Vagina (tissue), 2 donors: ENCODE results near the gene SCGB3A2. TPM values are rescaled to one million over a fixed set of nuclear protein-coding genes. Genes with fewer than 3 reads are reported as not detected.

Experiments
- DNase-seq, 2 donors: peaks; one replicate each; pipeline ENCODE4 v3.0.0-alpha.2; 2017; ENCODE audit errors: extremely low spot score in 2 of 2
- H3K27ac ChIP-seq: fragments of 200-600 bp; sonication (generic); one replicate; pipeline ENCODE4 v1.5.1; 2019
- H3K27me3 ChIP-seq: fragments of 200-600 bp; sonication (generic); one replicate; pipeline ENCODE4 v1.5.1; 2019
- H3K36me3 ChIP-seq, 2 donors: fragments of 200-600 bp; sonication (generic); one replicate each; pipeline ENCODE4 v1.5.1; 2017 to 2019
- H3K4me1 ChIP-seq: fragments of 200-600 bp; sonication (generic); one replicate; pipeline ENCODE4 v1.5.1; 2019
- H3K4me3 ChIP-seq, 2 donors: fragments of 200-600 bp; sonication (generic); 1 replicate in 1 of 2; 2 replicates in 1 of 2; pipeline ENCODE4 v1.5.1; 2016 to 2019
- H3K9me3 ChIP-seq: fragments of 200-600 bp; sonication (generic); one replicate; pipeline ENCODE4 v1.5.1; 2019
- CTCF ChIP-seq, 3 experiments: fragments of 450-650 bp in 2 of 3; fragments of 200-600 bp in 1 of 3; sonication (generic) in 1 of 3; IDR thresholded peaks; one replicate each; pipeline ENCODE4 v1.5.1; 2017 to 2019; ENCODE audit warnings: antibody characterized with exemption in 3 of 3, mild to moderate bottlenecking in 2 of 3, moderate library complexity in 2 of 3
- POLR2A ChIP-seq, 2 donors: fragments of 450-650 bp; IDR thresholded peaks; one replicate each; pipeline ENCODE4 v1.6.1; 2017; ENCODE audit warnings: antibody characterized with exemption in 2 of 2, mild to moderate bottlenecking in 2 of 2, moderate library complexity in 2 of 2
- POLR2AphosphoS5 ChIP-seq, 2 donors: sonication (generic); formaldehyde crosslinking; IDR thresholded peaks; one replicate each; pipeline ENCODE4 v1.9.0; 2017; ENCODE audit warnings: antibody characterized with exemption in 2 of 2, mild to moderate bottlenecking in 2 of 2, low read depth in 1 of 2; ENCODE audit not compliant: insufficient read depth in 1 of 2
- intact Hi-C: fragments of 100-400 bp; cut with DNase I; formaldehyde crosslinking; loops from one replicate; pipeline ENCODE4 v1.15.1; 2023
- total RNA-seq: library from RNA; depleted of rRNA; stranded (reverse); fragments of >200 nt; gene quantifications from one replicate; pipeline ENCODE4 v1.2.3, GENCODE V29; 2016

The SCGB3A2 gene
- total RNA-seq, 1 donor from 2014 or later = not detected

GRCh38 chr5:147895864-147896263 lies 17.4 kb downstream of the SCGB3A2 start:
- TF ChIP-seq POLR2AphosphoS5 (IDR thresholded peaks at IDR 0.05; ENCODE audit: insufficient read depth in 1 of 2, low read depth in 1 of 2) = no peak
- TF ChIP-seq CTCF (IDR thresholded peaks at IDR 0.05) = no peak
- TF ChIP-seq POLR2A (IDR thresholded peaks at IDR 0.05) = no peak

GRCh38 chr5:147898875-147899401 lies 20.4 kb downstream of the SCGB3A2 start:
- H3K36me3 ChIP-seq = no peaks in the 10 kb centered on the region
- TF ChIP-seq POLR2A (IDR thresholded peaks at IDR 0.05) (no peak), POLR2AphosphoS5 (IDR thresholded peaks at IDR 0.05; ENCODE audit: insufficient read depth in 1 of 2, low read depth in 1 of 2) (no peak), CTCF (IDR thresholded peaks at IDR 0.05) (no peak)
- H3K27ac ChIP-seq = no peak overlapping the region
- H3K27me3 ChIP-seq = no peaks in the 10 kb centered on the region
- H3K4me3 ChIP-seq = no peak overlapping the region
- H3K9me3 ChIP-seq = no peaks in the 10 kb centered on the region
- DNase-seq = no peak
- H3K4me1 ChIP-seq = no peaks in the 10 kb centered on the region
- intact Hi-C loops = no loop called here

More at GRCh38 chr5:147895864-147896263, 17.4 kb downstream of the SCGB3A2 start:
- peaks cover 7% of the 10 kb centered on the region for H3K4me1 ChIP-seq
- H3K36me3 ChIP-seq = no peaks in the 10 kb centered on the region
- no peak overlapping the region for H3K27ac ChIP-seq
- no peaks in the 10 kb centered on the region for H3K27me3 ChIP-seq
- H3K9me3 ChIP-seq = no peaks in the 10 kb centered on the region
- no peak for DNase-seq
- no peak overlapping the region for H3K4me3 ChIP-seq
- intact Hi-C loops = no loop called here

DNA sequence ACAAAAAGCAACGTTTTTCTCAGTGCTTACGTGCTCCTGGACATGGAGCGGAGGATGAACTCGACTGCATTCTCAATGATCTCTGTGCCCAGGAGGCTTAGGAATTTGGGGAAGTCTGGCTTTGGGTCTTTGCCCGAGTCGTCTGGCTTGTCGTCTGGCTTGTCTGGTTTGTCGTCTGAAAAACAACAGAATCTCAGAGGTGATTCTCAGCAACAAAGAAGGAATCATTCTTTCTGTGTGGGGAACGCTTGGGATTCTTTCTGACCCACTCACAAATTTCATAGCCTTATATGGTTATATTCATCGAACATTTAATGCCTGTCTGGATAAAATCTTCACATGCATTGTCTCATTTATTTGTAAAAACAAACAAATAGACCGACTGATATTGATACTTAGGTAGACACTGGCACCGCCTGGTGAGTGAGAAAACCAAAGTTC lies 23.1 kb downstream of the SCGB3A2 start:
- TF ChIP-seq POLR2AphosphoS5 (IDR thresholded peaks at IDR 0.05; ENCODE audit: insufficient read depth in 1 of 2, low read depth in 1 of 2) (no peak), POLR2A (IDR thresholded peaks at IDR 0.05) (no peak), CTCF (IDR thresholded peaks at IDR 0.05) (no peak)
- H3K9me3 ChIP-seq = no peaks in the 10 kb centered on the region
- H3K27me3 ChIP-seq = no peaks in the 10 kb centered on the region
- no peaks in the 10 kb centered on the region for H3K4me1 ChIP-seq
- intact Hi-C loops = no loop called here
- no peak for DNase-seq
- no peaks in the 10 kb centered on the region for H3K36me3 ChIP-seq
- H3K4me3 ChIP-seq = no peak overlapping the region
- no peak overlapping the region for H3K27ac ChIP-seq

DNA sequence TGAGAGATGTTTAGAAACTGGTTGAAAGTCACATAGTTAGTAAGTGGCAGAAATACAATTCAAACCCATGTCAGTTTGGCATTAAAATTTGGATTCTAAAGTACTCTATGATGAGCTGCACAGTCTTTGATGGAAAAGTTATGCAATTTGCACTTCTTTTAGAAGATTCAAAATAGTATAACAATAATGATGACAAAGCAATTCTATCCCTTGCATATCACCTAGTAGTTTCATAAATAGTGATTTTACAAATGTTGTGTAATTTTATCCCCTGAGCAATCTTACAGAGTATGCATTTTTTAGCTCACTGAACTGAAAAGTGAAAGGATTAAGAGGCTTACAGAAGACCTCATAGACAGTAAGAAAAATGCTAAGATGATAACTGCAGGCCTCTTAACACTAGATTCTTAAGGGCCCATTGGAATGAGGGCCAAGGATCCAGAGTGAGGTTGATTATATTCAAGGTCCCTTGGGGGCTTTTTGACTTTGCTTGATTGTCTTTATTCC lies 24.2 kb downstream of the SCGB3A2 start:
- no peaks in the 10 kb centered on the region for H3K27me3 ChIP-seq
- TF ChIP-seq CTCF (IDR thresholded peaks at IDR 0.05) (no peak), POLR2A (IDR thresholded peaks at IDR 0.05) (no peak), POLR2AphosphoS5 (IDR thresholded peaks at IDR 0.05; ENCODE audit: insufficient read depth in 1 of 2, low read depth in 1 of 2) (no peak)
- no peaks in the 10 kb centered on the region for H3K9me3 ChIP-seq
- no peak for DNase-seq
- H3K4me3 ChIP-seq = no peak overlapping the region
- no peak overlapping the region for H3K27ac ChIP-seq
- H3K4me1 ChIP-seq = no peaks in the 10 kb centered on the region
- intact Hi-C loops = no loop called here
- no peaks in the 10 kb centered on the region for H3K36me3 ChIP-seq

DNA sequence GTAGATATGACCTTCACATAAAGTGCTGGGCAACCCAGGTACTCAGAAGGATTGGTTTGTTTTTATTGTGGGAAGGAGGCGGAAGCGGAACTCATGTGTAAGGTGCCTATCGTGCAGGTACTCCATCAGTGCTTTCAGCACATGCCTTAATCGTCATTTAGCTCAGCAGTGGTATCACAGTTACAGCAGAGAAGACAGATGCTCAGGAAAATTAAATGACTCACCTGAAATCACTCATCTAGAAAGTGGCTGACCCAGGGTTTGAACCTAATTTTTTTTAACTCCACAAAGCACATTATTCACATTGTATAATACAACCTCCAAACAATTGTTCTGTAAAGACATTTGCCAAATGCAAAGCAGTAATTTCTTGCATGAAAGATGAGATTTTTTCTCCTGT lies 25.6 kb downstream of the SCGB3A2 start:
- Histone ChIP-seq H3K4me3 (no peak overlapping the region), H3K4me1 (no peaks in the 10 kb centered on the region), H3K36me3 (no peaks in the 10 kb centered on the region), H3K9me3 (no peaks in the 10 kb centered on the region), H3K27me3 (no peaks in the 10 kb centered on the region), H3K27ac (no peak overlapping the region)
- intact Hi-C loops = no loop called here
- TF ChIP-seq CTCF (IDR thresholded peaks at IDR 0.05) = no peak
- TF ChIP-seq POLR2AphosphoS5 (IDR thresholded peaks at IDR 0.05; ENCODE audit: insufficient read depth in 1 of 2, low read depth in 1 of 2) = no peak
- no peak for TF ChIP-seq POLR2A (IDR thresholded peaks at IDR 0.05)
- no peak for DNase-seq
